Skin epidermis (tissue), 12 donors: Measurements from ENCODE around the gene MIB1.

ENCODE experiments used
- H3K27ac ChIP-seq, 21 experiments: fragments of 200-600 bp; sonication (generic) in 11 of 21; one replicate each; pipeline ENCODE4 v1.5.0; 2020; ENCODE audit warnings: mild to moderate bottlenecking in 3 of 21, inconsistent platforms in 2 of 21, moderate library complexity in 2 of 21
- H3K4me3 ChIP-seq, 7 experiments: fragments of 200-600 bp; sonication (generic) in 2 of 7; one replicate each; pipeline ENCODE4 v1.5.0; 2020; ENCODE audit warnings: inconsistent platforms in 2 of 7, mild to moderate bottlenecking in 2 of 7, moderate library complexity in 1 of 7

Gene MIB1

GRCh38 chr18:21799721-21800120 lies 59.1 kb downstream of the MIB1 start:
- H3K27ac ChIP-seq, result no peak overlapping the region
- no peak overlapping the region for H3K4me3 ChIP-seq

DNA sequence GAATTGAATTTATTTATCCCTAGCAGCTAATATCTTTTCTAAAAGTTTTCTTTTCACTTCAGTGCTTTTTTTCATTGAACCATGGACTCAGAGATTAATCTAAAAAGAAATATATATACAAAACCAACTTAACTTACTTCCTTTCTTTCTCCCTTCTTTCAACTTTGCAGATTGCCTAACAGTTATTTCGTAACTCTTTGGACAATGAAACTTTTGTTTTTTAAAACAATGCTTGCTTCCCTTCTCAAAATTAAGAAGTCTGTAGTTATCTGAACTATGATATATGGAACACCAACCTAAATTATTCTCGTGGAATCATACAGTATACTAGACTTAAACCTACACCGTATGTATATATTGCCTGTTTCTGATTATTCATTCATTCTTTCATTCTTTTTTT lies 62.9 kb downstream of the MIB1 start:
- H3K4me3 ChIP-seq, result no peak overlapping the region
- H3K27ac ChIP-seq, result no peak overlapping the region

- no peak overlapping the region for H3K27ac ChIP-seq
- no peak overlapping the region for H3K4me3 ChIP-seq
These were observed 65.3 kb downstream of the MIB1 start for GRCh38 chr18:21805771-21806366.

DNA sequence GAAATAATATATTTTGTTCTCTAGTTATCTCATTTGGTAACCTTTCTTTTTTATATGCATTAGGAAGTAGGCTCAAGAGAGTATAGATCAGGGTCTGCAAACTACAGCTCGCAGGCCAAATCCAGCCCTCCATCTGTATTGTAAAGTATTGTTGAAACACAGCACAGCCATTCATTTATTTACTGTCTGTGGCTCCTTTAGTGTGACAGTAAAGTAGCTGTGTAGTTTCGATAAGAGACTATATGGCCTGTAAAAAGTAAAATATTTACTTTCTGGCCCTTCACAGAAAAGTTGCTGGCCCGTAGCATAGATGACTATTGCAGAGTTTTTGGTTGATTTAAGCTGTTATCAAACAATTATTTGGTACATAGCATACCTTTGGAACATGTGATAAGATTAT lies 67.6 kb downstream of the MIB1 start:
- Histone ChIP-seq H3K27ac (no peak overlapping the region), H3K4me3 (no peak overlapping the region)

GRCh38 chr18:21809725-21810124 lies 69.1 kb downstream of the MIB1 start:
- H3K4me3 ChIP-seq, result no peak overlapping the region
- H3K27ac ChIP-seq, result no peak overlapping the region

- H3K27ac ChIP-seq, result no peak overlapping the region
These were observed 74.5 kb downstream of the MIB1 start for GRCh38 chr18:21815101-21815500.

DNA sequence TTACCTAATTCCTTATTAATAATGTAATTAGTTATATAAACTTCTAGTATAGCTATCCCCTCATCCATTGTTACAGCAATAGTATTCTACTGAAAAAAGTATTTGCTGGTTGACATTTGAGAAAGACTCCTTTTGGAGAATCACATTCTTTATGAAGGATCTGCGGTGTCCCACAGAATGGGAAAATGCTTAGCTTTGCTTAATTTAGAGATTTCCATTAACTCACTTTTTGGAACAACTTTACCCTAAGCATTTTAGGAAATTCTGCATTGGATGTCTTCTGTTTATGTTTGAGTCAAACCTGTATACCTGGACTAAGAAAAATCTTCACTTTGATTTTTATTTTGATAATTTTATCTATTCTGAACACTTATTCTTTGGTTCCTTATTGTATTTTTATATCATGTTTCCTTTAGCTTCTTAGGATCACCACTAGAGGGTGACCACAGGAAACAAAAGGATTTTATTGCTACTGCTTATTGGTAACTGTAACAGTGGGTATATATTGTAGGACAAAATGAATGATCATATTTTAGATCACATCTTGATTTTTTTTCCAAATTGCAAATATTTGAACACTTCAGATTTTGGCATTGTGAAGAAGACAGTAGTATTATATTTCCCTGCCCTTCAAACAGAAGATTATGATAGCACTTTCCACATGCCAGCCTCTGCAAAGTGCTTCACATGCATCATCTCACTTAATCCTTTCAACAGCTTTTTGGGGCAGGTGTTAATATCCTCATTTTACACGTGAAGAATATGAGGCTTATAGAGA lies 79.6 kb downstream of the MIB1 start:
- no peak overlapping the region for H3K27ac ChIP-seq
- no peak overlapping the region for H3K4me3 ChIP-seq

More at GRCh38 chr18:21815101-21815500, 74.5 kb downstream of the MIB1 start:
- no peak overlapping the region for H3K4me3 ChIP-seq

- Histone ChIP-seq H3K27ac (no peak overlapping the region), H3K4me3 (no peak overlapping the region)
These were observed 80.2 kb downstream of the MIB1 start for GRCh38 chr18:21820811-21821143.

DNA sequence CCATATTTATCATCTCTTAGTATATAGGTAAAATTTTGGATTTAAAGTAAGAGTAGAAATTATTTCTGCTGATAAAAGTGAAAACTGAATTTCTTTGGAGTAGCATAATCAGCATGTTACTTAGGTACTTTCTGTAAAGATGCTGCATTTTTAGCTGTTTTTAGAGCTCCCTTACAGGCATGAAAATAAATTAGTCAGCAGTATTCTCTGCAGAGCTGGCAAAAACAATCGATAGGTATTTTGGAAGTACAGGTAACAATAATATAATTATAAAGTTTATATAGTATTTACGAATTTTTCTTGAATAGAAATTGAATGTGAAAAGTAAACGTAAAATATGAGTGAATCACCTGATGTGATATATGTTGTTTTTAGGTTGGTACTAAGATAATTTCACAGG lies 83.3 kb downstream of the MIB1 start:
- no peak overlapping the region for H3K4me3 ChIP-seq
- no peak overlapping the region for H3K27ac ChIP-seq

- H3K27ac ChIP-seq, result no peak overlapping the region
- H3K4me3 ChIP-seq, result no peak overlapping the region
These were observed 85.6 kb downstream of the MIB1 start for GRCh38 chr18:21826196-21826595.

GRCh38 chr18:21826641-21827302 lies 86.2 kb downstream of the MIB1 start:
- no peak overlapping the region for H3K27ac ChIP-seq
- H3K4me3 ChIP-seq, result no peak overlapping the region

DNA sequence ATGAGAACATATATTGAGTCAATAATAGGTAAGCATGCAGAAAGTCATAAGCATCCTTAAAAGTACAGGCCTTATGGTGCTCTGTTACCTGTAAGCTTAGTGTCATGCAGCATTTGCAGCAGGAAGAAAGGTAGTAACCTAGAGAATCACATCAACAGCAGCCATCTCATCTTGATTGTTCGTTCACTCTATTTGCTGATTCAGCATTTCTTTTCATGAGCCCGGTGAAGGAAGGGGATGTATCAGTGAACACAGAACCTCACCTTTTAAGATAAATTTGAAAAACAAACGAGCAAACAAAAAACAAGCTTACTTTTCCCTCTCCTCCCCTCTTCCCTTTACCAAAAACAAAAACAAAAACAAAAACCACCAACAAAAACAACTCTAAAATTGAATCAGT lies 89.9 kb downstream of the MIB1 start:
- Histone ChIP-seq H3K27ac (no peak overlapping the region), H3K4me3 (no peak overlapping the region)

DNA sequence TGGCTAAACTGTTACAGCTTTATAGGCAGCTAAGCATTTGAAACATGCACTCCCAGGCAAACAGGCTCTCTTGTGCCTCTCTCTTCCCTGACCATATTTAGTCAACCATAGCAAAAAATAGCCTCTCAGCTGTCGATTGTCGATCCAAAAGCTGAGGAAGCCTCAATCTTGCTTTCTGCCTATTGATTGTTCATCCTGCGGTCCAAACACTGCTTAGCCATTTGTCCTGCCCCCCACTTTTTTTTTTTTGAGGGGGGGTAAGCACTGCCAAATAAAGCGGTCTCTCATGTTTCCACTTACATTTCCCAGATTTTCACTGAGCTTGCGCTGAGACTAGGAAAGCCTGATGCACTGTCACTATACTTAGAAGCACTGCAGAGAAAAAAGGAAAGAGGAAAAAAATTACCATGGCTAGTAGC lies 90.8 kb downstream of the MIB1 start:
- H3K4me3 ChIP-seq, result no peak overlapping the region
- H3K27ac ChIP-seq, result no peak overlapping the region

GRCh38 chr18:21833604-21834298 lies 93.2 kb downstream of the MIB1 start:
- Histone ChIP-seq H3K27ac (no peak overlapping the region), H3K4me3 (no peak overlapping the region)

DNA sequence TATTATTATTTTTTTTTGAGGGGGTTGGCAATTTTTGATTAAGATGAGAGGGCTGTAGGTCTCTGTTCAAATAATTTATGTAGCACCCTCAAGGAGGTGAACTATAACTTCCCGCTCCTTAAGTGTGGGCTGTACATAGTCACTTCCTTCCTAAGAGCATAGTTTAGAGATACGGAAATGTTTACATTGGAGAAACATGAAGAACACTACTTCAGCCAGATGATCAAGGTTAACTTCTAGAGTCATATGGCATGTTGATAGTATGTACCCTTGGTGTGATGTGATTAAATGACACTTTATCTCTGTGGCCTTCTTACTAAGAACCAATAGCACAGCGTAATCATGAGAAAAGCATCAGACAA lies 93.7 kb downstream of the MIB1 start:
- H3K27ac ChIP-seq, result no peak overlapping the region
- H3K4me3 ChIP-seq, result no peak overlapping the region

DNA sequence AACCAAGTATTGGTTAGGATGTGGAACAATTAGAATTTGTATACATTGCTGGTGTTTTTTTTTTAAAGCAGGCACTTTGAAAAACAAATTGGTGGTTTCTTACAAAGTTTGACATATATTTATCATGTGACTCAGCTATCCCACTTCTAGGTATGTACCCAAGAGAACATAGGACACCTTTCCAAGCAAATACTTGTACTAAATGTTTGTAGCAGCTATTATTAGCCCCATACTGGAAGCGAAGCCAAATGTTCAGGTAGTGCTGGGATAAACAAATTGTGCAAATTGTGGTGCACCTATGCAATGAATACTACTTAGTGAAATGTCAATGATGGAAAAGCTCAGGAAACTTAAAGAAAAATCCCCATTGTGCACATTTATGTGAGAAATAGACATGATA lies 101.0 kb downstream of the MIB1 start:
- H3K27ac ChIP-seq, result no peak overlapping the region
- no peak overlapping the region for H3K4me3 ChIP-seq

- no peak overlapping the region for H3K27ac ChIP-seq
- no peak overlapping the region for H3K4me3 ChIP-seq
These were observed 102.7 kb downstream of the MIB1 start for GRCh38 chr18:21843341-21843740.

DNA sequence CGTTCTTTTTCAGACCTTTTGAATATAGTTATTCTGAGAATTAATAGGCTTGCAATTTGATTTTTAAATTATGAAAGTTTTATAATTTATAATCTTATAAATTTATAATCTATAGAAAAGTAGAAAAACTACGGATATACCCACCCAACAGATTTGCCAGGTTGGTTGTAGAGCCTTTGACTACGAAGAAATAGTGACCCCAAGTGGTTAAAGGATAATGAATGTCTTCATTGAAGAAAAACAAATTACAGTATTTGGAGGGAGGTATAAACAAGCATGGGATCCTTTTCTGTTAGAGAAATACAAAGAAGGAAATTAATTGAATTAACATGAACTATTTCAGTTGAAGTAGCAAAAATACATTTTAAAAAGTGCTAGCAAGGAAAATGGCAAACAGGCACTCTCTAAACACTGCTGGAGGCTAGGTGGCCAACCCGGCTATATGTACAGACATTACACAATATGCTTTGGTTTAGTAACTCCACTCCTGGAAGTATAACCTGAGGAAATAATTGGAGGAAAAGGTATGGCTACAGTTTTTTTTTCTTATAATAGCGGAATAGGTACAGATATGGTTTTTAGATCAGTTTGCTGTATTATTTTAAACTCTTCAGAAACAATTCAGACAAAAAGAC lies 110.9 kb downstream of the MIB1 start:
- H3K27ac ChIP-seq, result no peak overlapping the region
- H3K4me3 ChIP-seq, result no peak overlapping the region

DNA sequence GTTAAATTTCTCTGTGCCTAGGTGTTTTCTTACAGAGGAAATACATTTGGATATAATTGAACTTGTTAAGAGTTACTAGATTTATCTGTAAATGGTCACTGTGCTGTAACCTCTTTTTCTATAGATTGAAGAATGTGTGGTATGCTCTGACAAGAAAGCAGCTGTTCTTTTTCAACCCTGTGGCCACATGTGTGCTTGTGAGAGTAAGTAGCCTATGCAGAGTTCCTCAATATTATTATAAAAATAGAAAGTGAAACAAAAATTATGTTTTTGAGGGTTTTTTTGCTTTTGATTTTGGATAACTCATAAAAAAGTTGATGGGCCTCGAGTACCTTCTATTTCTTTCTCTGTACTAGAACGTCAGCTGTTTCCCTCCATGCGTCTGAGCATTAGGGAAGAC lies 112.4 kb downstream of the MIB1 start:
- H3K27ac ChIP-seq, result peak overlapping the region in 3 of 21 experiments; percentile 12 to 30 (median 26)

More for the DNA sequence above, 112.4 kb downstream of the MIB1 start:
- no peak overlapping the region for H3K4me3 ChIP-seq
